Esophagus squamous epithelium (tissue), 4 donors: ENCODE results near the gene KIFC3.

ENCODE experiments used
- POLR2A ChIP-seq, 4 donors: fragments of 450-650 bp; IDR thresholded peaks; one replicate each; pipeline ENCODE4 v1.6.1; 2017; ENCODE audit warnings: antibody characterized with exemption in 4 of 4, mild to moderate bottlenecking in 4 of 4, moderate library complexity in 3 of 4
- TF ChIP-seq, protein P1 (sequence below), 6 experiments: fragments of 450-650 bp in 4 of 6; fragments of 200-600 bp in 2 of 6; sonication (generic) in 2 of 6; IDR thresholded peaks; one replicate each; pipeline ENCODE4 v1.5.1; 2016 to 2019; ENCODE audit warnings: antibody characterized with exemption in 6 of 6, mild to moderate bottlenecking in 4 of 6, moderate library complexity in 4 of 6

- TF ChIP-seq, protein P1, sequence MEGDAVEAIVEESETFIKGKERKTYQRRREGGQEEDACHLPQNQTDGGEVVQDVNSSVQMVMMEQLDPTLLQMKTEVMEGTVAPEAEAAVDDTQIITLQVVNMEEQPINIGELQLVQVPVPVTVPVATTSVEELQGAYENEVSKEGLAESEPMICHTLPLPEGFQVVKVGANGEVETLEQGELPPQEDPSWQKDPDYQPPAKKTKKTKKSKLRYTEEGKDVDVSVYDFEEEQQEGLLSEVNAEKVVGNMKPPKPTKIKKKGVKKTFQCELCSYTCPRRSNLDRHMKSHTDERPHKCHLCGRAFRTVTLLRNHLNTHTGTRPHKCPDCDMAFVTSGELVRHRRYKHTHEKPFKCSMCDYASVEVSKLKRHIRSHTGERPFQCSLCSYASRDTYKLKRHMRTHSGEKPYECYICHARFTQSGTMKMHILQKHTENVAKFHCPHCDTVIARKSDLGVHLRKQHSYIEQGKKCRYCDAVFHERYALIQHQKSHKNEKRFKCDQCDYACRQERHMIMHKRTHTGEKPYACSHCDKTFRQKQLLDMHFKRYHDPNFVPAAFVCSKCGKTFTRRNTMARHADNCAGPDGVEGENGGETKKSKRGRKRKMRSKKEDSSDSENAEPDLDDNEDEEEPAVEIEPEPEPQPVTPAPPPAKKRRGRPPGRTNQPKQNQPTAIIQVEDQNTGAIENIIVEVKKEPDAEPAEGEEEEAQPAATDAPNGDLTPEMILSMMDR (IDR thresholded peaks at IDR 0.05): no peak
- no peak for TF ChIP-seq POLR2A (IDR thresholded peaks at IDR 0.05)
Observed at GRCh38 chr16:57783116-57783515, 19.2 kb downstream of the KIFC3 start.
